Measurements from ENCODE around the gene TP53I3. TPM values are rescaled to one million over a fixed set of nuclear protein-coding genes. Genes with fewer than 3 reads are reported as not detected.

TP53I3 gene
- 1 to 10 TPM; 5.3 to 6.5 TPM for total RNA-seq

GRCh38 chr2:24084386-24085199 lies at the start of gene TP53I3:
TP53I3 (minus strand) TSS chr2:24084834; CDS start chr2:24084326, 508 bp downstream.
- peak within 1 kb of the TSS; percentile 92 for H3K27ac Mint-ChIP-seq
- peaks cover 19% of the 10 kb centered on the region for H3K4me1 Mint-ChIP-seq (ENCODE audit: low read depth)
- no peaks in the 10 kb centered on the region for H3K9me3 Mint-ChIP-seq (ENCODE audit: insufficient read depth)
- DNase-seq (peak; percentile 84), ATAC-seq (peak; percentile 97)
- ChIA-PET POLR2A (interaction anchor here (1.0 to 2.3 kb wide), 9 partner anchors 8 to 260 kb away, joined by 3 to 22 read pairs (median 5); partner anchors contain the start of genes ATAD2B, SF3B6 and WDCP), CTCF (interaction anchor here (0.6 to 4.6 kb wide), 41 partner anchors 8 to 743 kb away, joined by 3 to 74 read pairs (median 5); partner anchors contain the start of genes ATAD2B, FAM228B, FKBP1B and PFN4)
- no peaks in the 10 kb centered on the region for H3K27me3 Mint-ChIP-seq (ENCODE audit: low read depth)
- H3K4me3 Mint-ChIP-seq, result peak within 1 kb of the TSS; percentile 88
- H3K36me3 Mint-ChIP-seq (ENCODE audit: low read depth), result peaks cover 9% of the 10 kb centered on the region

DNA sequence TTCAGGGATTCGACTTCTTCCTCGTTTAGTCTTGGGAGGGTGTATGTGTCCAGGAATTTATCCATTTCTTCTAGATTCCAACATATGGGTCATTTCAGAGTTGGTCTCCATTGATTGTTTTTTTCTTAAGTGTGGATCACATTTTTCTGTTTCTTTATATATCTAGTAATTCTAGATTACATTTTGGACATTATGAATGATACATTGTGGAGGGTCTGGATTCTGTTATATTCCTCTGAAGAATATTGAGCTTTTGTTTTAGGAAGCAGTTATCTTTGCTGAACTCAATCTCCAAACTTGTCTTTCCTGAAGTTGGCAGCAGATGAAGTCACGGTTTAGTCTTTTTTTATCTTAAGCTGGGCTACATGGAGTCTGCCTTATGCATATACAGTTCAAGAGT lies 47.9 kb upstream of the TP53I3 start:
- H3K27ac Mint-ChIP-seq, result no peak overlapping the region
- peaks cover 12% of the 10 kb centered on the region for H3K9me3 Mint-ChIP-seq (ENCODE audit: insufficient read depth)
- peaks cover 8% of the 10 kb centered on the region for H3K36me3 Mint-ChIP-seq (ENCODE audit: low read depth)
- H3K4me1 Mint-ChIP-seq (ENCODE audit: low read depth), result peaks cover 8% of the 10 kb centered on the region
- ChIA-PET POLR2A (no interaction called here), CTCF (no interaction called here)
- DNase-seq, result no peak
- ATAC-seq, result no peak
- no peak overlapping the region for H3K4me3 Mint-ChIP-seq
- H3K27me3 Mint-ChIP-seq (ENCODE audit: low read depth), result no peaks in the 10 kb centered on the region

- peaks cover 4% of the 10 kb centered on the region for H3K36me3 Mint-ChIP-seq (ENCODE audit: low read depth)
- H3K9me3 Mint-ChIP-seq (ENCODE audit: insufficient read depth), result no peaks in the 10 kb centered on the region
- peaks cover 22% of the 10 kb centered on the region for H3K4me1 Mint-ChIP-seq (ENCODE audit: low read depth)
- H3K4me3 Mint-ChIP-seq, result no peak overlapping the region
- POLR2A ChIA-PET, result no interaction called here
- H3K27me3 Mint-ChIP-seq (ENCODE audit: low read depth), result no peaks in the 10 kb centered on the region
- DNase-seq (no peak), ATAC-seq (no peak)
- CTCF ChIA-PET, result no interaction called here
- H3K27ac Mint-ChIP-seq, result no peak overlapping the region
Measured at GRCh38 chr2:24125956-24126355, 41.3 kb upstream of the TP53I3 start.

DNA sequence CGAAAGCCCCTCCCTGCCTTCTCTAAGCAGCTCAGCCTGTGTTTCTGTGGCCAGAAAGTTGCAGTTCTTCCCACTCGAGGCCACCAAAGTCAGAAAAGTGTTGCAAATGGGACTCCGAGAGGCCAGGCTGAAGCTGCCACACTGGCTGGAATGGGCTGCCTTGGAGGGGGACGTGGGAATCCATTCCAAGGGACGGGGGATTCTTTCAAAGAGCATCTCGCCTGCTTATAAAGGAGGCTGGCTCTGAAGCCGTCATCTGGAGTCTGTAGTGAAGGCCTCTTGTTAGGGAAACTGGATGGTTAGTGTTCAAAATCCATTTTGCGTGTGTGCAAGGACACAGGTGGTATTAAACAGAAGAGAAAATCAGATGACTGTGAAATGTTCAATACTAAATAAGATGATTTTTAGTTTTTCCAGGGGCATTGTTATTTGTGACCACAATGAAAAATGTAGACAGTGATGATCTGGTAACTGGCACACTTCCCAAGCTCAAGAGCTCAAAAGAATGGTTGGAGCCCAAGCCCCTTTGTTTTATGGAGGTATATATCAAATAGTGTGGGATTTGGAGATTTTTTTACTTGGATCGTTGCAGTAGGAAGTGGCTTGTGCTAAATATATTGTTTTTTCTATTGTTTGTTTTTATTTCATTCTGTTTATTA lies 39.4 kb upstream of the TP53I3 start:
- Mint-ChIP-seq H3K36me3 (ENCODE audit: low read depth) (peaks cover 4% of the 10 kb centered on the region), H3K27ac (peak overlapping the region; percentile 66), H3K4me3 (peak overlapping the region; percentile 68), H3K9me3 (ENCODE audit: insufficient read depth) (no peaks in the 10 kb centered on the region), H3K27me3 (ENCODE audit: low read depth) (no peaks in the 10 kb centered on the region), H3K4me1 (ENCODE audit: low read depth) (peaks cover 16% of the 10 kb centered on the region)
- ATAC-seq (no peak), DNase-seq (no peak)
- POLR2A ChIA-PET, result interaction anchor here (0.6 to 1.2 kb wide), 2 partner anchors 40 to 94 kb away, joined by 3 to 5 read pairs; partner anchors contain the start of gene TP53I3
- CTCF ChIA-PET, result interaction anchor here (4.0 to 4.7 kb wide), 2 partner anchors 40 to 300 kb away, joined by 15 to 31 read pairs; partner anchors contain the start of gene TP53I3

DNA sequence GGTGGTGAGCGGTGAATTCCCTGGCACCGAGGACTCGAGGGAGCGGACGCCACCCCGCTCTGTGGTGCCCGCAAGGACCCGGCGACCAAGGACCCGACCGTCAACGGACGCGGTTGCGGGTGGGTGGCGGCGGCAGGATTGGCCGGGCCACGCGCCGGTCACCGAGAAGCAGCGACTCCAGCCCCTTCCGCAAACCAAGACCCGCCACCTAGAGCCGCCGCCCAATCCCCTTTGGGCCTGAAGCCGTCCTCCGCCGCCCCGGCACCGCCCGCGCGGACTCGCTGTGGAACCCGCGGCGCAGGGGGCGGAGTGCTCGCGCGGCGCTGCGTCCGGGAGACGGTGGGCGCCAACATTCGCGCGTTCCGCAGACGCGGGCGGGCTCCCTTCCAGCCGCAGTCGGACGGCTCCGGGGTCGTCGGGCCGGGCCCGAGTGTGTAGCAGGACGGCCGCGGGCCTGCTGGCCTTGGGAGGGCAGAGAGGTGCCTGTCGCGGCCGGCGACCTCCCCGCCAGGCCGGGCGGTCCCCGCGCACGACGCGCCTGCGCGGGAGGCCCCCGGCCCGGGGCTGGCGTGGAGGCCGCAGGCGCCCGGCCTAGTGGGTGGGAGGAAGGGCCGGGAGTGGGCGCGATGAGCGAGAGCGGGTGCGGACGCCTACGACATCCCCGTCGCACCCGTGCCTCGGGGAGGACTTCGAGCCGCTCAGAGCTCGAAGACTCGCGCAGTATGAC lies 38.7 kb upstream of the TP53I3 start, which contains the start of the genes FAM228B and PFN4:
TSS of gene FAM228B (plus strand) at position 275 of the 727 bp plus-strand sequence. CDS start 893 bp downstream, outside the sequence.
TSS of gene PFN4 (minus strand) at position 140 of the 727 bp plus-strand sequence. CDS start 799 bp downstream, outside the sequence.
- peak within 1 kb of the TSS; percentile 79 for H3K4me3 Mint-ChIP-seq
- ChIA-PET CTCF (interaction anchor here (4.0 to 4.7 kb wide), 2 partner anchors 39 to 299 kb away, joined by 15 to 31 read pairs; partner anchors contain the start of gene TP53I3), POLR2A (interaction anchor here (0.6 to 1.2 kb wide), 2 partner anchors 39 to 93 kb away, joined by 3 to 5 read pairs; partner anchors contain the start of gene TP53I3)
- ATAC-seq (peak; percentile 94), DNase-seq (peak; percentile 78)
- no peaks in the 10 kb centered on the region for H3K9me3 Mint-ChIP-seq (ENCODE audit: insufficient read depth)
- H3K36me3 Mint-ChIP-seq (ENCODE audit: low read depth), result peaks cover 4% of the 10 kb centered on the region
- no peaks in the 10 kb centered on the region for H3K27me3 Mint-ChIP-seq (ENCODE audit: low read depth)
- H3K4me1 Mint-ChIP-seq (ENCODE audit: low read depth), result peaks cover 14% of the 10 kb centered on the region
- H3K27ac Mint-ChIP-seq, result peak within 1 kb of the TSS; percentile 66

DNA sequence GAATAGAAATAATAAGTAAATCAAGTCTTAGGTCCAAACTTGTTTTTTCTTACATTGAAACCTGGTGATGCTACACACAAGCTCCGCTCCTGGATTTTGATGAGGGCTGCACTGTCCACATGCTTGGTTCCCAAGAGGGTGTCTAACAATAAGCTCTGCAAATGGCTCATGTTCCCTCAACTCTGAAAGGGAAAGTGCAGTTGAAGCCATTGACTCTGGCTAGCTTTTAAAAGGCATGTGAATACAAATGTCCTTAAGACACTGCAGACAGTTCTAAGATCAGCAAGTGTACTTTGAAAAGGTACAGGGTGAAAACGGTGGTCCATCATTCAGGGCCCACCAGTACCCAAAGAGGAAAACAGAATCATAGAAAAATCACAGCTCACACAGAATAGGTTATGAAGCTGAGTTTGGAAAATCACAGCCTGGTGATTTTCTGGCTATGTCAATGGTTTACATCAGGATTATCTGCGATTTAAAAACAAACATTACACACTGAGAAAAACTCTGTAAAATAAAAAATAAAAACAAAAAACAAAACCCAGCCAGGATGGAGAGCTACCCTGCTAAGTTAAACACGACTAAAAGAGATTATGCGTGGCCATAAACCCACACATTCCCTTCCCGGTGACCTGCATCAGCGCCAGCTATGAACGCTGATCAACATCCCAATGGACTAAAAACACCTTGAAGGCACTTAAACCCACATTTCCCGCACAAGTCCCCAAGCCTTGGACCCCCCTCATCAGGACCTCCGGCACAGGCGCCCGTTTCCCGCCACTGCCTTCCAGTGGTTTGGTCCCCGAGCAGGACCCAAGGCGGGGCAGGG lies 37.9 kb upstream of the TP53I3 start:
- Mint-ChIP-seq H3K27ac (peak overlapping the region; percentile 58), H3K9me3 (ENCODE audit: insufficient read depth) (no peaks in the 10 kb centered on the region), H3K4me3 (peak overlapping the region; percentile 79), H3K27me3 (ENCODE audit: low read depth) (no peaks in the 10 kb centered on the region), H3K36me3 (ENCODE audit: low read depth) (peaks cover 4% of the 10 kb centered on the region), H3K4me1 (ENCODE audit: low read depth) (peaks cover 14% of the 10 kb centered on the region)
- no peak for DNase-seq
- ChIA-PET CTCF (interaction anchor here (1.2 to 4.7 kb wide), 3 partner anchors 16 to 299 kb away, joined by 4 to 31 read pairs (median 15); partner anchors contain the start of gene TP53I3), POLR2A (interaction anchor here (0.7 to 1.4 kb wide), 3 partner anchors 12 to 40 kb away, joined by 3 to 8 read pairs (median 5); partner anchors contain the start of gene TP53I3)
- no peak for ATAC-seq

DNA sequence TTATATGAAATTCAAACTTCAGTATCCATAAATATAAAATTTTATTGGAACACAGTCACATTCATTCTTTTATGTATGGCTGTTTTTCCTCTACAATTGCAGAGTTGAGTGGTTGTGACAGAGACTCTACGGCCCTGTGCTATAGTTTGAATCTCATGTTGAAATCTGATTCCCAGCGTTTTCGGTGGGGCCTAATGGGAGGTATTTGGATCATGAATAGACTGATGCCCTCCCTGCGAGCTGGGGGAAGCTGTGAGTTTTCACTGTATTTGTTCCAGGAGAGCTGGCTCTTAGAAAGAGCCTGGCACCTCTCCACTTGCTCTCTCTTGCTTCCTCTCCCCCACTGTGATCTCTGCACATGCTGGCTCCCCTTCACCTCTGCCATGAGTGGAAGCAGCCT lies 36.8 kb upstream of the TP53I3 start:
- DNase-seq (no peak), ATAC-seq (no peak)
- H3K4me3 Mint-ChIP-seq, result no peak overlapping the region
- no peak overlapping the region for H3K27ac Mint-ChIP-seq
- H3K36me3 Mint-ChIP-seq (ENCODE audit: low read depth), result no peaks in the 10 kb centered on the region
- no peaks in the 10 kb centered on the region for H3K27me3 Mint-ChIP-seq (ENCODE audit: low read depth)
- CTCF ChIA-PET, result interaction anchor here (4.0 to 4.7 kb wide), 2 partner anchors 37 to 298 kb away, joined by 15 to 31 read pairs; partner anchors contain the start of gene TP53I3
- POLR2A ChIA-PET, result interaction anchor here (1.4 kb wide), 1 partner anchor 37 kb away, joined by 5 read pairs; the partner anchor contains the start of gene TP53I3
- no peaks in the 10 kb centered on the region for H3K9me3 Mint-ChIP-seq (ENCODE audit: insufficient read depth)
- peaks cover 12% of the 10 kb centered on the region for H3K4me1 Mint-ChIP-seq (ENCODE audit: low read depth)

DNA sequence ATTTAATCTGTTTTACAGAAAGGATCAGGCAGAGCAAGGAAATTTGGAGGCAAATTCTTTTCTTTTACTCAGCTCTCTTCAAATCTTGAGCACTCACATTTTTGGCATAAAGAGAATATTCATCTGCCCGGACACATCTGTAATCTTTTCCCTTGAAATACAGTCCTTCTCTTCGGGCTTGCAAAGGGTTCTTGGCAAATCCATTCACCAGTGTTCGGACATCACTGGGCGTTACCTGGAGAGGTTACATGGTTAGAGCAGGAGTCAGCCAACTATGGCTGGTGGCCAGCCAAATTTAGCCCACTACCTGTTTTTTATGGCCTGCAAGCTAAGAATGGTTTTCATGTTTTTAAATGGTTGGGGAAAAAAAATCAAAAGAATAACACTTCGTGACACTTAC lies 36.4 kb upstream of the TP53I3 start:
- DNase-seq (no peak), ATAC-seq (no peak)
- ChIA-PET CTCF (interaction anchor here (4.7 kb wide), 1 partner anchor 37 kb away, joined by 31 read pairs; the partner anchor contains the start of gene TP53I3), POLR2A (no interaction called here)
- Mint-ChIP-seq H3K36me3 (ENCODE audit: low read depth) (no peaks in the 10 kb centered on the region), H3K9me3 (ENCODE audit: insufficient read depth) (no peaks in the 10 kb centered on the region), H3K4me1 (ENCODE audit: low read depth) (peaks cover 12% of the 10 kb centered on the region), H3K27ac (no peak overlapping the region), H3K4me3 (no peak overlapping the region), H3K27me3 (ENCODE audit: low read depth) (no peaks in the 10 kb centered on the region)

GRCh38 chr2:24117902-24118301 lies 33.3 kb upstream of the TP53I3 start:
- Mint-ChIP-seq H3K4me1 (ENCODE audit: low read depth) (peaks cover 3% of the 10 kb centered on the region), H3K27ac (no peak overlapping the region), H3K9me3 (ENCODE audit: insufficient read depth) (no peaks in the 10 kb centered on the region), H3K36me3 (ENCODE audit: low read depth) (no peaks in the 10 kb centered on the region), H3K27me3 (ENCODE audit: low read depth) (no peaks in the 10 kb centered on the region), H3K4me3 (no peak overlapping the region)
- DNase-seq, result no peak
- CTCF ChIA-PET, result interaction anchor here (0.8 kb wide), 1 partner anchor 34 kb away, joined by 4 read pairs; no protein-coding TSS in a partner anchor
- POLR2A ChIA-PET, result no interaction called here
- ATAC-seq, result no peak

DNA sequence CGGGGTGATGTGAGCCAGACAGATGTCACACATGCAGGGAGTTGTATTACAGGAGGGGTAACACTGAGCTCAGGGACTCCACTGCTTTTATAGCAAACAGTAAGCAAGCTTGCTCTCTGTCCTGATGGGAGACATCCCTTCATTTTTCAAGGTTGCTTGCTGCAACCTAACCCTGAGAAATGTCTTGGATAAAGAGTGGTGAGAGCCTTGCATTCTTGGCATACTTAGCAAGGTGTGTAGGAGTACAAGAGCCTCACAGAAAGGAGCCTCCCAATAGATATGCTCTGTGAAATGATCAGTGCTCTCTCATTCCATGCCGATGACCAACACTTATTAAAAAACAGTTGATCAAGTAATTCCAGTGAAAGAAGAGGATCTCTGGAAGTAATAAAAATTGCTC lies 30.4 kb upstream of the TP53I3 start:
- POLR2A ChIA-PET, result no interaction called here
- no peak overlapping the region for H3K4me3 Mint-ChIP-seq
- no peaks in the 10 kb centered on the region for H3K36me3 Mint-ChIP-seq (ENCODE audit: low read depth)
- CTCF ChIA-PET, result no interaction called here
- H3K27me3 Mint-ChIP-seq (ENCODE audit: low read depth), result no peaks in the 10 kb centered on the region
- H3K4me1 Mint-ChIP-seq (ENCODE audit: low read depth), result no peaks in the 10 kb centered on the region
- no peaks in the 10 kb centered on the region for H3K9me3 Mint-ChIP-seq (ENCODE audit: insufficient read depth)
- DNase-seq (no peak), ATAC-seq (no peak)
- H3K27ac Mint-ChIP-seq, result no peak overlapping the region

Data from activated CD8-positive, alpha-beta T cell treated with anti-CD3 and anti-CD28 coated beads, Interleukin-2, amount 10 ng/mL, durations not matched to agents 7 days and 5 days (primary cell).